ENCODE results near the gene GNPAT. TPM values are rescaled to one million over a fixed set of nuclear protein-coding genes. Genes with fewer than 3 reads are reported as not detected.

Gene GNPAT
- total and polyA plus RNA-seq, 10 of the 15 experiments (the other 5 are each of a cell fraction or from before 2014, with no cell fraction given) = 24.0 to 70.6 (median 47.2) TPM

GRCh38 chr1:231310391-231310934, 69.5 kb downstream of the GNPAT start:
- no peak overlapping the region for H3K9ac ChIP-seq (ENCODE audit: control insufficient read depth, insufficient read depth, low read length)
- ChIA-PET POLR2A (no interaction called here), RAD21 (ENCODE audit: unreplicated experiment) (no interaction called here), SMC1A (ENCODE audit: uncharacterized antibody, unreplicated experiment) (no interaction called here), CTCF (interaction anchor here (0.6 to 1.2 kb wide), 4 partner anchors 35 to 1754 kb away, joined by 3 to 4 read pairs (median 4); no protein-coding TSS in a partner anchor)
- FAIRE-seq (no peak), DNase-seq (ENCODE audit: low read depth, low spot score) (no peak), ATAC-seq (no peak)
- no peak overlapping the region for H3K4me3 ChIP-seq
- WGBS (ENCODE audit: insufficient coverage, insufficient replicate concordance, low lambda C conversion rate, missing lambda C conversion rate) = 46% methylated on average over 10 of the region's 10 CpGs
- TF ChIP-seq IKZF2 (IDR thresholded peaks at IDR 0.05) = no peak
- TF ChIP-seq MEF2A (IDR thresholded peaks at IDR 0.05; ENCODE audit: insufficient read depth, low read depth, low read length) = no peak
- TF ChIP-seq NFYA (IDR thresholded peaks at IDR 0.05; ENCODE audit: borderline replicate concordance, low read depth, low read length) = no peak
- no peak for TF ChIP-seq CBX5 (IDR thresholded peaks at IDR 0.05; ENCODE audit: low read depth)
- TF ChIP-seq SUPT20H (IDR thresholded peaks at IDR 0.05; ENCODE audit: borderline replicate concordance, control insufficient read depth, low read depth, low read length) = no peak
- no peak for TF ChIP-seq MYB (IDR thresholded peaks at IDR 0.05; ENCODE audit: borderline replicate concordance, low read depth, low read length)
- TF ChIP-seq NR2C1 (IDR thresholded peaks at IDR 0.05) = no peak
- TF ChIP-seq ZNF217 (IDR thresholded peaks at IDR 0.05) = no peak
- TF ChIP-seq CREM (IDR thresholded peaks at IDR 0.05; ENCODE audit: low read depth) = no peak
- TF ChIP-seq NBN (IDR thresholded peaks at IDR 0.05) = no peak
- TF ChIP-seq SMAD1 (IDR thresholded peaks at IDR 0.05; ENCODE audit: low read depth, partially characterized antibody) = no peak
- no peak for TF ChIP-seq ZZZ3 (IDR thresholded peaks at IDR 0.05; ENCODE audit: control insufficient read depth, insufficient read length, low read depth)
- no peak for TF ChIP-seq SIX5 (IDR thresholded peaks at IDR 0.05; ENCODE audit: low read depth, low read length, severe bottlenecking)
- TF ChIP-seq CUX1 (IDR thresholded peaks at IDR 0.05; ENCODE audit: insufficient replicate concordance, low read depth, low read length) = no peak
- no peak for TF ChIP-seq GATAD2B (conservative IDR thresholded peaks at IDR 0.05; ENCODE audit: low read depth)
- no peak for TF ChIP-seq SREBF1 (IDR thresholded peaks at IDR 0.05; ENCODE audit: low read length)
- no peak for TF ChIP-seq CBX3 (IDR thresholded peaks at IDR 0.05; ENCODE audit: borderline replicate concordance, low read depth)
- TF ChIP-seq NRF1 (conservative IDR thresholded peaks at IDR 0.05; ENCODE audit: low read depth, low read length) = no peak
- no peak for TF ChIP-seq ZNF207 (IDR thresholded peaks at IDR 0.05; ENCODE audit: borderline replicate concordance)
- TF ChIP-seq CHD4 (IDR thresholded peaks at IDR 0.05) = no peak
- no peaks in the 10 kb centered on the region; the same call in 2 of the 3 replicates for H3K9me3 ChIP-seq (replicated peaks; ENCODE audit: control insufficient read depth, insufficient read depth, low read length)
- H3K27me3 ChIP-seq (replicated peaks in 1 of 2; ENCODE audit: control insufficient read depth in 2 of 2, insufficient read depth in 2 of 2, low read length in 1 of 2) = no peaks in the 10 kb centered on the region
- no TSS peak for BruUV-seq (replicated peaks)
- no peaks in the 10 kb centered on the region for H4K20me1 ChIP-seq (ENCODE audit: control insufficient read depth, insufficient read depth)
- no peaks in the 10 kb centered on the region for H3K4me1 ChIP-seq (ENCODE audit: control insufficient read depth, insufficient read depth, low read length)
- no peak overlapping the region for H3K4me2 ChIP-seq (ENCODE audit: control insufficient read depth, insufficient read depth)
- H3K27ac ChIP-seq (ENCODE audit: control insufficient read depth, insufficient read depth) = no peak overlapping the region
- H3K36me3 ChIP-seq (ENCODE audit: control insufficient read depth in 2 of 2, insufficient read depth in 2 of 2, low read length in 1 of 2) = no peaks in the 10 kb centered on the region
- intact Hi-C loops (cut with micrococcal nuclease; ENCODE audit: unreplicated experiment) (no loop called here), in situ Hi-C loops (cut with MboI) (no loop called here)
- H2AFZ ChIP-seq (ENCODE audit: control insufficient read depth, low read depth, low read length) = no peak overlapping the region
- no peaks in the 10 kb centered on the region for H3K79me2 ChIP-seq (ENCODE audit: control insufficient read depth, insufficient read depth, low read length)

All from GM12878 (cell line).